ENCODE data around the gene GMPPA. TPM values are rescaled to one million over a fixed set of nuclear protein-coding genes. Genes with fewer than 3 reads are reported as not detected.

Gene GMPPA
- total and polyA plus RNA-seq, 9 of the 15 experiments (the other 6 are each of a cell fraction or from before 2014, with no cell fraction given) = 7.0 to 101 (median 66.7) TPM

GRCh38 chr2:219452361-219453317, 46.1 kb upstream of the GMPPA start (continued):
- TF ChIP-seq MXD1 (CRISPR knock-in tag; IDR thresholded peaks at IDR 0.05; ENCODE audit: borderline replicate concordance, poor library complexity, severe bottlenecking) = no peak
- TF ChIP-seq POLR2G (IDR thresholded peaks at IDR 0.05; ENCODE audit: low read depth, low read length) = no peak
- TF ChIP-seq ZKSCAN3 (CRISPR knock-in tag; IDR thresholded peaks at IDR 0.05) = no peak
- no peak for TF ChIP-seq BCL6 (CRISPR knock-in tag; IDR thresholded peaks at IDR 0.05)
- no peak for TF ChIP-seq ELK3 (CRISPR knock-in tag; IDR thresholded peaks at IDR 0.05)
- 0 out of 2 replicates have a peak, but pooled peaks have one; percentile 6 for TF ChIP-seq MAFG (tag; conservative IDR thresholded peaks at IDR 0.05)
- no peak for TF ChIP-seq OTX1 (CRISPR knock-in tag; IDR thresholded peaks at IDR 0.05)
- no peak for TF ChIP-seq TRIM28 (IDR thresholded peaks at IDR 0.05)
- TF ChIP-seq ZNF395 (CRISPR knock-in tag; IDR thresholded peaks at IDR 0.05) = no peak
- no peak for TF ChIP-seq NCOA1 (IDR thresholded peaks at IDR 0.05; ENCODE audit: low read depth)
- no peak for TF ChIP-seq ZFP91 (CRISPR knock-in tag; IDR thresholded peaks at IDR 0.05)
- TF ChIP-seq MLLT1 (IDR thresholded peaks at IDR 0.05) = no peak
- TF ChIP-seq VEZF1 (CRISPR knock-in tag; IDR thresholded peaks at IDR 0.05) = 0 out of 2 replicates have a peak, but pooled peaks have one; percentile 17
- no peak for TF ChIP-seq FOXP1 (CRISPR knock-in tag; IDR thresholded peaks at IDR 0.05)
- TF ChIP-seq SIN3B (IDR thresholded peaks at IDR 0.05; ENCODE audit: low read depth) = no peak
- no peak for TF ChIP-seq E2F1 (CRISPR knock-in tag; IDR thresholded peaks at IDR 0.05)

Measured in K562 (cell line).